NCI-H748 treated with DMSO at 0.1 percent for 48 hours (cell line): ENCODE measurements around the gene KCNN3.
A peak's percentile ranks its signal among the peaks of the same experiment; 100 is the strongest.

Experiments
- DNase-seq: peaks from one replicate; lab custom pipeline; 2025; lab: John Stamatoyannopoulos, UW

Gene KCNN3

GRCh38 chr1:154880671-154881070, 10.6 kb upstream of the KCNN3 start:
- no peak for DNase-seq

GRCh38 chr1:154879038-154879421, 8.9 kb upstream of the KCNN3 start:
- DNase-seq: peak; percentile 23

- peak; percentile 56 for DNase-seq
Observed at GRCh38 chr1:154878371-154879037, 8.4 kb upstream of the KCNN3 start.

- DNase-seq: no peak
Observed at GRCh38 chr1:154877370-154877974, 7.4 kb upstream of the KCNN3 start.

- DNase-seq: no peak
Observed at GRCh38 chr1:154876842-154877369, 6.8 kb upstream of the KCNN3 start.

- no peak for DNase-seq
Observed at GRCh38 chr1:154874465-154874864, 4.4 kb upstream of the KCNN3 start.

GRCh38 chr1:154873321-154873950, 3.4 kb upstream of the KCNN3 start:
- DNase-seq: no peak

- no peak for DNase-seq
Observed at GRCh38 chr1:154871374-154871773, 1.3 kb upstream of the KCNN3 start.

GRCh38 chr1:154870734-154871133, 653 bp upstream of the KCNN3 start:
- no peak for DNase-seq

GRCh38 chr1:154869351-154870114, 548 bp downstream of the KCNN3 start:
- DNase-seq: no peak

GRCh38 chr1:154867841-154868605, 2.1 kb downstream of the KCNN3 start:
- no peak for DNase-seq

- peak; percentile 5 for DNase-seq
Observed at GRCh38 chr1:154867064-154867825, 2.8 kb downstream of the KCNN3 start.

- DNase-seq: no peak
Observed at GRCh38 chr1:154866257-154867063, 3.6 kb downstream of the KCNN3 start.

- DNase-seq: no peak
Observed at GRCh38 chr1:154865442-154866256, 4.4 kb downstream of the KCNN3 start.

GRCh38 chr1:154864189-154864975, 5.7 kb downstream of the KCNN3 start:
- DNase-seq: no peak

- no peak for DNase-seq
Observed at GRCh38 chr1:154863315-154864174, 6.5 kb downstream of the KCNN3 start.

- no peak for DNase-seq
Observed at GRCh38 chr1:154862907-154863306, 7.2 kb downstream of the KCNN3 start.
